ENCODE measurements around the gene MAML3.

DNA sequence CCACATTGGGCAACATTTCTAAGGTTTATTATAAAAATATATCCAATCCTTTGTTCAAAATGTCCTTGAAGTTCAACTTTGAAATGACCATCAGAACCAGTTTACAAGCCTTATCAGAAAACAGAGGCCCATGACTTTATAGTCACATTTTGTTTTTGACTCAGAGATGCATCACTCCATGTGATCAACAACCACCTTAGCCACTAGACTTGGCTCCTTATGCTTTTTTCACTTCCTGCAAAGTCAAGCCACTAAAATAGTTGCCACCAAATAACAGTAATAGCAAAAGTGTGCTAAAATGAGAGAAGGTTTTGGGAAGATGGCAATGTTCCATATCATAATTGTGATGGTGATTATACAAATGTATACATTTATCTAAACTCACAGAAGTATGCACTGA is 181.7 kb downstream of the MAML3 start:
- TF ChIP-seq, protein P1, sequence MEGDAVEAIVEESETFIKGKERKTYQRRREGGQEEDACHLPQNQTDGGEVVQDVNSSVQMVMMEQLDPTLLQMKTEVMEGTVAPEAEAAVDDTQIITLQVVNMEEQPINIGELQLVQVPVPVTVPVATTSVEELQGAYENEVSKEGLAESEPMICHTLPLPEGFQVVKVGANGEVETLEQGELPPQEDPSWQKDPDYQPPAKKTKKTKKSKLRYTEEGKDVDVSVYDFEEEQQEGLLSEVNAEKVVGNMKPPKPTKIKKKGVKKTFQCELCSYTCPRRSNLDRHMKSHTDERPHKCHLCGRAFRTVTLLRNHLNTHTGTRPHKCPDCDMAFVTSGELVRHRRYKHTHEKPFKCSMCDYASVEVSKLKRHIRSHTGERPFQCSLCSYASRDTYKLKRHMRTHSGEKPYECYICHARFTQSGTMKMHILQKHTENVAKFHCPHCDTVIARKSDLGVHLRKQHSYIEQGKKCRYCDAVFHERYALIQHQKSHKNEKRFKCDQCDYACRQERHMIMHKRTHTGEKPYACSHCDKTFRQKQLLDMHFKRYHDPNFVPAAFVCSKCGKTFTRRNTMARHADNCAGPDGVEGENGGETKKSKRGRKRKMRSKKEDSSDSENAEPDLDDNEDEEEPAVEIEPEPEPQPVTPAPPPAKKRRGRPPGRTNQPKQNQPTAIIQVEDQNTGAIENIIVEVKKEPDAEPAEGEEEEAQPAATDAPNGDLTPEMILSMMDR (IDR thresholded peaks at IDR 0.05): no peak
- TF ChIP-seq EP300 (IDR thresholded peaks at IDR 0.05) (no peak), POLR2A (IDR thresholded peaks at IDR 0.05) (no peak)
